Endothelial cell of umbilical vein (primary cell): ENCODE measurements around the gene CLINT1. TPM values are rescaled to one million over a fixed set of nuclear protein-coding genes. Genes with fewer than 3 reads are reported as not detected.

ENCODE experiments used
- BruUV-seq: library from RNA; stranded (reverse); fragments of 400-500 nt; replicated peaks from 2 replicates; lab custom pipeline; 2021; lab: Mats Ljungman, UMichigan
- CTCF ChIA-PET: fragments of 300-600, 350-600 bp; sonication (Branson Sonifier 250); formaldehyde crosslinking; loops from one replicate; lab custom pipeline; 2021; ENCODE audit warnings: antibody characterized with exemption, inconsistent platforms; lab: Charles Lee
- POLR2A ChIA-PET: fragments of 300-600, 350-600 bp; sonication (Branson Sonifier 250); formaldehyde crosslinking; loops from one replicate; lab custom pipeline; 2021; ENCODE audit warnings: antibody characterized with exemption, inconsistent platforms; lab: Charles Lee
- DNase-seq: peaks from one replicate; pipeline ENCODE4 v3.0.0-alpha.2; 2011; ENCODE audit warnings: low read depth, low spot score
- FAIRE-seq: peaks from 2 replicates; lab custom pipeline; 2011; peaks lifted over from hg19 to GRCh38; lab: Jason Lieb, UNC
- H2AFZ ChIP-seq: 2 replicates; pipeline ENCODE4 v1.6.0; 2012; ENCODE audit warnings: low read depth, low read length, control low read depth, inconsistent platforms
- H3K27ac ChIP-seq: 2 replicates; pipeline ENCODE4 v1.5.1; 2011; ENCODE audit warnings: low read depth, mild to moderate bottlenecking, control low read depth, low read length, moderate library complexity; ENCODE audit not compliant: insufficient read depth
- H3K27me3 ChIP-seq, 2 experiments: 2 replicates each; pipeline versions ENCODE4 v1.6.0 to v1.6.1; 2011; ENCODE audit warnings: low read length in 2 of 2, mixed read lengths in 1 of 2; ENCODE audit not compliant: control insufficient read depth in 2 of 2, insufficient read depth in 2 of 2
- H3K36me3 ChIP-seq, 2 experiments: 2 replicates in 1 of 2; 3 replicates in 1 of 2; pipeline ENCODE4 v1.5.1; 2011; ENCODE audit warnings: low read length in 2 of 2, mild to moderate bottlenecking in 1 of 2, moderate library complexity in 1 of 2; ENCODE audit not compliant: control insufficient read depth in 2 of 2, insufficient read depth in 2 of 2; ENCODE audit errors: extremely low read depth in 1 of 2
- H3K4me1 ChIP-seq: 3 replicates; pipeline ENCODE4 v1.5.1; 2011; ENCODE audit warnings: mild to moderate bottlenecking, low read length; ENCODE audit not compliant: control insufficient read depth, insufficient read depth; ENCODE audit errors: extremely low read depth
- H3K4me2 ChIP-seq: 2 replicates; pipeline ENCODE4 v1.6.1; 2011; ENCODE audit warnings: low read length, control low read depth, mixed read lengths; ENCODE audit not compliant: insufficient read depth
- H3K4me3 ChIP-seq, 3 experiments: fragments of 200-600 bp in 1 of 3; sonication (generic), shearing (Covaris generic) in 1 of 3; replicated peaks in 1 of 3; 2 replicates each; pipeline ENCODE4 v1.5.1; 2011 to 2016; ENCODE audit warnings: control low read depth in 3 of 3, low read length in 3 of 3, mild to moderate bottlenecking in 2 of 3, inconsistent platforms in 1 of 3, low read depth in 1 of 3, moderate library complexity in 1 of 3; ENCODE audit not compliant: insufficient read depth in 1 of 3
- H3K79me2 ChIP-seq: 2 replicates; pipeline ENCODE4 v1.6.0; 2012; ENCODE audit warnings: low read length, inconsistent platforms; ENCODE audit not compliant: control insufficient read depth, insufficient read depth
- H3K9ac ChIP-seq: replicated peaks from 2 replicates; pipeline ENCODE3; 2011; ENCODE audit warnings: low read length, control low read depth; ENCODE audit not compliant: insufficient read depth; ENCODE audit errors: extremely low read depth
- H3K9me1 ChIP-seq: replicated peaks from 3 replicates; pipeline ENCODE4 v1.6.0; 2011; ENCODE audit warnings: mild to moderate bottlenecking, low read length; ENCODE audit not compliant: control insufficient read depth, insufficient read depth; ENCODE audit errors: extremely low read depth
- H3K9me3 ChIP-seq: replicated peaks from 2 replicates; pipeline ENCODE4 v1.5.1; 2012; ENCODE audit warnings: low read length, inconsistent platforms; ENCODE audit not compliant: control insufficient read depth, insufficient read depth
- H4K20me1 ChIP-seq: replicated peaks from 2 replicates; pipeline ENCODE3; 2011; ENCODE audit warnings: mild to moderate bottlenecking, low read length; ENCODE audit not compliant: control insufficient read depth, insufficient read depth; ENCODE audit errors: extremely low read depth
- EZH2 ChIP-seq: IDR thresholded peaks from 2 replicates; pipeline ENCODE4 v1.6.1; 2012; ENCODE audit warnings: borderline replicate concordance, low read depth, mild to moderate bottlenecking, moderate library complexity, low read length, inconsistent platforms; ENCODE audit not compliant: severe bottlenecking
- FOS ChIP-seq: IDR thresholded peaks from 2 replicates; pipeline ENCODE4 v1.6.1; 2011; ENCODE audit warnings: mild to moderate bottlenecking, low read length, moderate library complexity, borderline replicate concordance; ENCODE audit not compliant: insufficient read depth
- JUN ChIP-seq: IDR thresholded peaks from 2 replicates; pipeline ENCODE4 v1.6.1; 2011; ENCODE audit warnings: borderline replicate concordance, low read depth; ENCODE audit not compliant: insufficient read length, insufficient read depth
- MYC ChIP-seq: IDR thresholded peaks from one replicate; pipeline ENCODE4 v1.6.1; 2011; ENCODE audit warnings: mild to moderate bottlenecking, low read depth, low read length
- POLR2A ChIP-seq: IDR thresholded peaks from 2 replicates; pipeline ENCODE4 v1.6.1; 2012; ENCODE audit warnings: low read depth, mild to moderate bottlenecking, control low read depth, low read length
- POLR2AphosphoS5 ChIP-seq: IDR thresholded peaks from 2 replicates; pipeline ENCODE4 v1.6.1; 2012; ENCODE audit warnings: low read depth, mild to moderate bottlenecking, control low read depth, low read length, moderate library complexity; ENCODE audit not compliant: insufficient read depth
- dilution Hi-C: fragments of 300-500 bp; cut with MboI; formaldehyde crosslinking; loops from one replicate; pipeline ENCODE4 v1.15.0; 2019; ENCODE audit warnings: low sequenced_read_pairs; ENCODE audit not compliant: extremely low pct_ligation_motif_present
- intact Hi-C: fragments of 100-400 bp; cut with micrococcal nuclease; formaldehyde crosslinking; loops from one replicate; pipeline ENCODE4 v1.10.0; 2022
- polyA plus RNA-seq, 4 experiments: library from polyadenylated mRNA; depleted of rRNA in 3 of 4; stranded (reverse) in 3 of 4; unstranded in 1 of 4; fragments of >200 nt; gene quantifications; 2 replicates each; pipeline versions ENCODE4 v1.2.1 to v1.2.3, GENCODE V29; 2011 to 2012; ENCODE audit warnings: missing spikeins in 1 of 4
- total RNA-seq: library from RNA; stranded (reverse); gene quantifications from 2 replicates; pipeline ENCODE4 v1.2.3, GENCODE V29; 2021
- TF ChIP-seq, protein P1 (sequence below), 2 donors: IDR thresholded peaks; 1 replicate in 1 of 2; 2 replicates in 1 of 2; pipeline ENCODE4 v1.5.1; 2011; ENCODE audit warnings: low read length in 2 of 2, mild to moderate bottlenecking in 2 of 2, moderate library complexity in 2 of 2, control low read depth in 1 of 2, inconsistent platforms in 1 of 2, low read depth in 1 of 2; ENCODE audit not compliant: insufficient read depth in 1 of 2; ENCODE audit errors: extremely low read depth in 1 of 2

CLINT1 gene
- total and polyA plus RNA-seq, 2 donors (not counting 3 experiments of a cell fraction or from before 2014, with no cell fraction given), result 76.6 to 158 TPM

DNA sequence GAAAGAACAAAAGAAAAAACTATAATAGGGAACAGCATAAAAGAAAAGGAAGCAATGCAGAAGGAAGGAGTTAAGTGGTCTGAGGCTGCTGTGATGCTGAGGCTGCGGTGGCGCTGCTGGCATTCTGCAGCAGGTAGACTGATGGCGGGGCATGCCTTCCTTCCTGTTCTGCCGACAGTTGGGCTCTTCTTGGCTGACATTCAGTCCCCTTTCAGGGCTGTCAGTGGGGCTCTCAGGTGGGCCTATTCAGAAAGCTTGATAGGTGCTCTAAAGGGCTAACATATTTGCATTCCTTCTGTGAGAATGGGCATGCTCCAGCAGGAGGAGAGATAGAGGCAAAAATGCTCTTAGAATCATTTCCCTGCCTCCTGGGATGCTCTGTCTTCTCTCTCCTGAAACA, 5.1 kb upstream of the CLINT1 start:
- Histone ChIP-seq H3K4me3 (no peak overlapping the region), H3K9me1 (no peaks in the 10 kb centered on the region), H3K9me3 (no peaks in the 10 kb centered on the region), H3K27me3 (no peaks in the 10 kb centered on the region), H3K79me2 (no peaks in the 10 kb centered on the region), H2AFZ (no peak overlapping the region), H3K4me1 (peaks cover 10% of the 10 kb centered on the region), H3K4me2 (no peak overlapping the region), H3K27ac (no peak overlapping the region), H4K20me1 (no peaks in the 10 kb centered on the region), H3K36me3 (no peaks in the 10 kb centered on the region), H3K9ac (no peak overlapping the region)
- ChIA-PET POLR2A (no interaction called here), CTCF (no interaction called here)
- dilution Hi-C loops, result no loop called here
- no TSS peak for BruUV-seq
- TF ChIP-seq EZH2 (no peak), JUN (no peak), POLR2A (no peak), POLR2AphosphoS5 (no peak), FOS (no peak), MYC (no peak)
- TF ChIP-seq, protein P1, sequence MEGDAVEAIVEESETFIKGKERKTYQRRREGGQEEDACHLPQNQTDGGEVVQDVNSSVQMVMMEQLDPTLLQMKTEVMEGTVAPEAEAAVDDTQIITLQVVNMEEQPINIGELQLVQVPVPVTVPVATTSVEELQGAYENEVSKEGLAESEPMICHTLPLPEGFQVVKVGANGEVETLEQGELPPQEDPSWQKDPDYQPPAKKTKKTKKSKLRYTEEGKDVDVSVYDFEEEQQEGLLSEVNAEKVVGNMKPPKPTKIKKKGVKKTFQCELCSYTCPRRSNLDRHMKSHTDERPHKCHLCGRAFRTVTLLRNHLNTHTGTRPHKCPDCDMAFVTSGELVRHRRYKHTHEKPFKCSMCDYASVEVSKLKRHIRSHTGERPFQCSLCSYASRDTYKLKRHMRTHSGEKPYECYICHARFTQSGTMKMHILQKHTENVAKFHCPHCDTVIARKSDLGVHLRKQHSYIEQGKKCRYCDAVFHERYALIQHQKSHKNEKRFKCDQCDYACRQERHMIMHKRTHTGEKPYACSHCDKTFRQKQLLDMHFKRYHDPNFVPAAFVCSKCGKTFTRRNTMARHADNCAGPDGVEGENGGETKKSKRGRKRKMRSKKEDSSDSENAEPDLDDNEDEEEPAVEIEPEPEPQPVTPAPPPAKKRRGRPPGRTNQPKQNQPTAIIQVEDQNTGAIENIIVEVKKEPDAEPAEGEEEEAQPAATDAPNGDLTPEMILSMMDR (IDR thresholded peaks at IDR 0.05; ENCODE audit: extremely low read depth in 1 of 2, insufficient read depth in 1 of 2, low read depth in 1 of 2, low read length in 2 of 2), result no peak
- DNase-seq (no peak), FAIRE-seq (no peak)
- intact Hi-C loops, result no loop called here
